Neural cell (in vitro differentiated cells): Measurements from ENCODE around the gene GATAD2A. TPM values are rescaled to one million over a fixed set of nuclear protein-coding genes. Genes with fewer than 3 reads are reported as not detected.

Experiments used
- H2AFZ ChIP-seq: fragments of 200-600, 300-800 bp; sonication (generic), shearing (Covaris generic); 2 replicates; pipeline ENCODE4 v1.6.0; 2014; ENCODE audit warnings: low read depth, mild to moderate bottlenecking, antibody characterized with exemption, low read length, moderate library complexity
- H3F3A ChIP-seq: fragments of 200-600 bp; shearing (Covaris generic); 2 replicates; pipeline ENCODE4 v1.6.1; 2016; ENCODE audit warnings: mild to moderate bottlenecking, moderate library complexity, mixed read lengths, antibody characterized with exemption, low read length; ENCODE audit not compliant: insufficient read depth, poor library complexity, severe bottlenecking
- H3K27ac ChIP-seq: fragments of 200-600, 300-800 bp; sonication (generic), shearing (Covaris generic); 2 replicates; pipeline ENCODE4 v1.5.1; 2014; ENCODE audit warnings: mild to moderate bottlenecking, low read length, moderate library complexity
- H3K27me3 ChIP-seq: fragments of 300-800, 200-600 bp; sonication (generic), shearing (Covaris generic); 2 replicates; pipeline ENCODE4 v1.6.0; 2014; ENCODE audit warnings: mild to moderate bottlenecking, low read depth, low read length, moderate library complexity; ENCODE audit not compliant: insufficient read depth
- H3K36me3 ChIP-seq: fragments of 300-800, 200-600 bp; sonication (generic), shearing (Covaris generic); 2 replicates; pipeline ENCODE4 v1.5.1; 2014; ENCODE audit warnings: mild to moderate bottlenecking, antibody characterized with exemption, low read length, moderate library complexity; ENCODE audit not compliant: insufficient read depth
- H3K4me2 ChIP-seq: fragments of 300-800, 200-600 bp; sonication (generic), shearing (Covaris generic); 2 replicates; pipeline ENCODE4 v1.6.0; 2014; ENCODE audit warnings: mild to moderate bottlenecking, low read length
- H3K4me3 ChIP-seq: fragments of 300-800, 200-600 bp; sonication (generic), shearing (Covaris generic); 2 replicates; pipeline ENCODE4 v1.5.1; 2014; ENCODE audit warnings: mild to moderate bottlenecking, low read length, moderate library complexity
- H3K79me2 ChIP-seq: fragments of 200-600 bp; shearing (Covaris generic); replicated peaks from 2 replicates; pipeline ENCODE4 v1.6.0; 2014; ENCODE audit warnings: mild to moderate bottlenecking, low read length, moderate library complexity; ENCODE audit not compliant: insufficient read depth
- H3K9ac ChIP-seq: fragments of 300-800, 200-600 bp; sonication (generic), shearing (Covaris generic); 2 replicates; pipeline ENCODE4 v1.6.1; 2016; ENCODE audit warnings: mild to moderate bottlenecking, low read length, mixed read lengths
- H3K9me2 ChIP-seq: fragments of 200-600 bp; shearing (Covaris generic); 2 replicates; pipeline ENCODE4 v1.6.1; 2016; ENCODE audit warnings: mild to moderate bottlenecking, low read length, mixed read lengths; ENCODE audit not compliant: insufficient read depth
- H3K9me3 ChIP-seq: fragments of 200-600, 300-800 bp; sonication (generic), shearing (Covaris generic); 2 replicates; pipeline ENCODE4 v1.6.1; 2016; ENCODE audit warnings: mild to moderate bottlenecking, mixed run types, low read length, moderate library complexity, mixed read lengths
- H4K20me1 ChIP-seq: fragments of 200-600 bp; shearing (Covaris generic); 2 replicates; pipeline ENCODE4 v1.6.1; 2016; ENCODE audit warnings: mild to moderate bottlenecking, mixed run types; ENCODE audit not compliant: insufficient read depth
- CTCF ChIP-seq: fragments of 450-650 bp; IDR thresholded peaks from 2 replicates; pipeline ENCODE4 v1.5.1; 2014; ENCODE audit warnings: antibody characterized with exemption, mild to moderate bottlenecking, moderate library complexity; ENCODE audit not compliant: poor library complexity, severe bottlenecking
- EP300 ChIP-seq: fragments of 450-650 bp; conservative IDR thresholded peaks from 2 replicates; pipeline ENCODE4 v1.6.1; 2014; ENCODE audit warnings: antibody characterized with exemption, mild to moderate bottlenecking, moderate library complexity; ENCODE audit not compliant: poor library complexity, severe bottlenecking
- EZH2 ChIP-seq: fragments of 200-600, 300-800 bp; shearing (Covaris generic), sonication (generic); IDR thresholded peaks from 2 replicates; pipeline ENCODE4 v1.6.1; 2014; ENCODE audit warnings: antibody characterized with exemption, low read length, borderline replicate concordance, mild to moderate bottlenecking; ENCODE audit not compliant: insufficient read depth, poor library complexity, severe bottlenecking
- MXI1 ChIP-seq: fragments of 450-650 bp; conservative IDR thresholded peaks from 2 replicates; pipeline ENCODE4 v1.6.1; 2014; ENCODE audit warnings: antibody characterized with exemption, mild to moderate bottlenecking; ENCODE audit not compliant: poor library complexity, severe bottlenecking
- POLR2AphosphoS5 ChIP-seq: IDR thresholded peaks from 2 replicates; pipeline ENCODE4 v1.6.1; 2012
- RAD21 ChIP-seq: fragments of 450-650 bp; conservative IDR thresholded peaks from 2 replicates; pipeline ENCODE4 v1.6.1; 2014; ENCODE audit warnings: antibody characterized with exemption, mild to moderate bottlenecking, moderate library complexity
- SMC3 ChIP-seq: fragments of 450-650 bp; conservative IDR thresholded peaks from 2 replicates; pipeline ENCODE4 v1.6.1; 2014; ENCODE audit warnings: antibody characterized with exemption, mild to moderate bottlenecking, moderate library complexity; ENCODE audit not compliant: poor library complexity
- TAF1 ChIP-seq: IDR thresholded peaks from 2 replicates; pipeline ENCODE4 v1.6.1; 2012; ENCODE audit warnings: low read depth
- polyA plus RNA-seq: library from polyadenylated mRNA; depleted of rRNA; stranded (reverse); fragments of >200 nt; gene quantifications from 2 replicates; pipeline ENCODE4 v1.2.3, GENCODE V29; 2014
- TF ChIP-seq, protein P1 (sequence below): IDR thresholded peaks from 2 replicates; pipeline ENCODE4 v1.6.1; 2012; ENCODE audit warnings: borderline replicate concordance

GATAD2A gene
- polyA plus RNA-seq, 1 donor from 2014 or later = 13.9 TPM

GRCh38 chr19:19445911-19446361, 40.5 kb downstream of the GATAD2A start:
- Histone ChIP-seq H3F3A (no peaks in the 10 kb centered on the region), H3K9me2 (no peaks in the 10 kb centered on the region), H3K4me3 (no peak overlapping the region), H3K9ac (no peak overlapping the region), H3K27me3 (no peaks in the 10 kb centered on the region), H3K36me3 (no peaks in the 10 kb centered on the region), H3K9me3 (no peaks in the 10 kb centered on the region), H3K79me2 (peaks cover 37% of the 10 kb centered on the region), H3K4me2 (no peak overlapping the region), H4K20me1 (no peaks in the 10 kb centered on the region), H3K27ac (no peak overlapping the region), H2AFZ (no peak overlapping the region)
- TF ChIP-seq CTCF (no peak), MXI1 (no peak), POLR2AphosphoS5 (no peak), TAF1 (no peak), EZH2 (no peak), RAD21 (no peak), SMC3 (no peak), EP300 (no peak)
- TF ChIP-seq, protein P1, sequence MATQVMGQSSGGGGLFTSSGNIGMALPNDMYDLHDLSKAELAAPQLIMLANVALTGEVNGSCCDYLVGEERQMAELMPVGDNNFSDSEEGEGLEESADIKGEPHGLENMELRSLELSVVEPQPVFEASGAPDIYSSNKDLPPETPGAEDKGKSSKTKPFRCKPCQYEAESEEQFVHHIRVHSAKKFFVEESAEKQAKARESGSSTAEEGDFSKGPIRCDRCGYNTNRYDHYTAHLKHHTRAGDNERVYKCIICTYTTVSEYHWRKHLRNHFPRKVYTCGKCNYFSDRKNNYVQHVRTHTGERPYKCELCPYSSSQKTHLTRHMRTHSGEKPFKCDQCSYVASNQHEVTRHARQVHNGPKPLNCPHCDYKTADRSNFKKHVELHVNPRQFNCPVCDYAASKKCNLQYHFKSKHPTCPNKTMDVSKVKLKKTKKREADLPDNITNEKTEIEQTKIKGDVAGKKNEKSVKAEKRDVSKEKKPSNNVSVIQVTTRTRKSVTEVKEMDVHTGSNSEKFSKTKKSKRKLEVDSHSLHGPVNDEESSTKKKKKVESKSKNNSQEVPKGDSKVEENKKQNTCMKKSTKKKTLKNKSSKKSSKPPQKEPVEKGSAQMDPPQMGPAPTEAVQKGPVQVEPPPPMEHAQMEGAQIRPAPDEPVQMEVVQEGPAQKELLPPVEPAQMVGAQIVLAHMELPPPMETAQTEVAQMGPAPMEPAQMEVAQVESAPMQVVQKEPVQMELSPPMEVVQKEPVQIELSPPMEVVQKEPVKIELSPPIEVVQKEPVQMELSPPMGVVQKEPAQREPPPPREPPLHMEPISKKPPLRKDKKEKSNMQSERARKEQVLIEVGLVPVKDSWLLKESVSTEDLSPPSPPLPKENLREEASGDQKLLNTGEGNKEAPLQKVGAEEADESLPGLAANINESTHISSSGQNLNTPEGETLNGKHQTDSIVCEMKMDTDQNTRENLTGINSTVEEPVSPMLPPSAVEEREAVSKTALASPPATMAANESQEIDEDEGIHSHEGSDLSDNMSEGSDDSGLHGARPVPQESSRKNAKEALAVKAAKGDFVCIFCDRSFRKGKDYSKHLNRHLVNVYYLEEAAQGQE = no peak

DNA sequence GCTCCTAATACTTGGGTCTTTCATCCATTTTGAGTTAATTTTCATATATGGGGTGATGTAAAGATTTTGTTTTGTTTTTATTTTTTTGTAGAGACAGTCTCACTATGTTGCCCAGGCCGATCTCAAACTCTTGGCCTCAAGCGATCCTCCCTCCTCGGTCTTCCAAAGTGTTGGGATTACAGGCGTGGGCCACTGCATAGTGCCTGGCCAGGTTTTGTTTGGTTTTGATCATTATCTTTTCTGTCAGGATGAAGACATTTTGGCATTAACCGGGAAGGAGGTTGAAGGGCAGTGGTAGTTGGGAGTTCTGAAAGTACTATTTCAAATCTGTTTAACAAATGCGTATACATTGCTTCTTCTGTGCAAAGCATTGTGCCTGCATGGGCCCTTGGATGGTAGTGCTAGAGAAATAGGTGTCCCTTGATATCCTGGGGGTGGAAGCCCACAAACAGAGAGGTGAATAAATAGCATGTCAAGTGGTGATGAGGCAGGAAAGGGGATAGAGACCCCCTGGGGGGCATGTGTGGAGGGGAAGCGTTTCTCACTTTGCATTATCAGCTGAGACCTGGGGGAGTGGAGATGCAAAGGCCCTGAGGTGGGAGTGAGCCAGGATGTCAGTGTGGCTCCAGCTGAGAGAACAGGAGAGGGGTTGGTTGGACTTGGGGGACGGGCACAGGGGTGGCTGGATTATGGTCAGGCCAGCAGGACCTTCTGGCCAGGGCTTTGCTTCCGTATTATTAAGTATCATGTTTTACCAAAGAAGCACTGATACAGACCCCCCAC, 41.4 kb downstream of the GATAD2A start:
- H2AFZ ChIP-seq = no peak overlapping the region
- H3K9me3 ChIP-seq = no peaks in the 10 kb centered on the region
- H4K20me1 ChIP-seq = no peaks in the 10 kb centered on the region
- no peak for TF ChIP-seq TAF1
- TF ChIP-seq, protein P1 = no peak
- TF ChIP-seq CTCF = no peak
- TF ChIP-seq POLR2AphosphoS5 = no peak
- no peaks in the 10 kb centered on the region for H3F3A ChIP-seq
- no peak overlapping the region for H3K27ac ChIP-seq
- H3K36me3 ChIP-seq = no peaks in the 10 kb centered on the region
- H3K9me2 ChIP-seq = no peaks in the 10 kb centered on the region
- H3K4me3 ChIP-seq = no peak overlapping the region
- peaks cover 37% of the 10 kb centered on the region for H3K79me2 ChIP-seq
- H3K4me2 ChIP-seq = no peak overlapping the region
- H3K27me3 ChIP-seq = no peaks in the 10 kb centered on the region
- no peak overlapping the region for H3K9ac ChIP-seq
